VCaP (cell line): Measurements from ENCODE around the gene TM4SF1.

Source experiments
- H3K27ac ChIP-seq: fragments of 450-650 bp; 2 replicates; pipeline ENCODE4 v1.5.1; 2017
- TF ChIP-seq, protein P1 (sequence below): fragments of 450-650 bp; conservative IDR thresholded peaks from 2 replicates; pipeline ENCODE4 v1.5.1; 2017; ENCODE audit warnings: mild to moderate bottlenecking, moderate library complexity

The TM4SF1 gene

GRCh38 chr3:149395107-149396089, 17.9 kb upstream of the TM4SF1 start:
- TF ChIP-seq, protein P1, sequence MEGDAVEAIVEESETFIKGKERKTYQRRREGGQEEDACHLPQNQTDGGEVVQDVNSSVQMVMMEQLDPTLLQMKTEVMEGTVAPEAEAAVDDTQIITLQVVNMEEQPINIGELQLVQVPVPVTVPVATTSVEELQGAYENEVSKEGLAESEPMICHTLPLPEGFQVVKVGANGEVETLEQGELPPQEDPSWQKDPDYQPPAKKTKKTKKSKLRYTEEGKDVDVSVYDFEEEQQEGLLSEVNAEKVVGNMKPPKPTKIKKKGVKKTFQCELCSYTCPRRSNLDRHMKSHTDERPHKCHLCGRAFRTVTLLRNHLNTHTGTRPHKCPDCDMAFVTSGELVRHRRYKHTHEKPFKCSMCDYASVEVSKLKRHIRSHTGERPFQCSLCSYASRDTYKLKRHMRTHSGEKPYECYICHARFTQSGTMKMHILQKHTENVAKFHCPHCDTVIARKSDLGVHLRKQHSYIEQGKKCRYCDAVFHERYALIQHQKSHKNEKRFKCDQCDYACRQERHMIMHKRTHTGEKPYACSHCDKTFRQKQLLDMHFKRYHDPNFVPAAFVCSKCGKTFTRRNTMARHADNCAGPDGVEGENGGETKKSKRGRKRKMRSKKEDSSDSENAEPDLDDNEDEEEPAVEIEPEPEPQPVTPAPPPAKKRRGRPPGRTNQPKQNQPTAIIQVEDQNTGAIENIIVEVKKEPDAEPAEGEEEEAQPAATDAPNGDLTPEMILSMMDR = no peak

GRCh38 chr3:149393345-149394160, 16.1 kb upstream of the TM4SF1 start:
- TF ChIP-seq, protein P1 = peak; percentile 90
- no peak overlapping the region; the same call in 1 of the 2 replicates for H3K27ac ChIP-seq

More at GRCh38 chr3:149395107-149396089, 17.9 kb upstream of the TM4SF1 start:
- H3K27ac ChIP-seq = peak overlapping the region; percentile 64

- H3K27ac ChIP-seq = no peak overlapping the region
- TF ChIP-seq, protein P1 = no peak
Observed at GRCh38 chr3:149391960-149392359, 14.5 kb upstream of the TM4SF1 start.

DNA sequence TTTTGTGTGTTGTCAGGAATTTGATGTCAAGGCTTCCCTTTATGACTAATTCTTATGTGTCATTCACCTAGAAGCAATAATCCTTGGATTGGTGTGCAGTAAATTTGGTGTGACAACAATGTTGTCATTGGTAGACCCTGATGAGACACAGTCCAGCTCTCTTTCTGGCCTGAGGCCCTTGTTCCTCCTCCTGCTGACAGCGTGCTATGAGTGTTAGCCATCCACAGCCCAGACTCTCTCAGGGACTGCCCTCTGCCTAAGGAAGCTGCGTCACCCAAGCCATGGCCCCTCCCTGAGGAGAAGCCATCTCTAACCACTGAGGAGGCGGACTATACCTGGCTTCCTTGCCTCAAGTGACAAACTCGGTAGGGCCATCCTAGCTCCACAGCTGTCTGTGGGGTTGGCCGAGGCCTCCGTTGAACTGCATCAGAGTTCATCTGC, 13.3 kb upstream of the TM4SF1 start:
- H3K27ac ChIP-seq = no peak overlapping the region
- TF ChIP-seq, protein P1 = no peak

DNA sequence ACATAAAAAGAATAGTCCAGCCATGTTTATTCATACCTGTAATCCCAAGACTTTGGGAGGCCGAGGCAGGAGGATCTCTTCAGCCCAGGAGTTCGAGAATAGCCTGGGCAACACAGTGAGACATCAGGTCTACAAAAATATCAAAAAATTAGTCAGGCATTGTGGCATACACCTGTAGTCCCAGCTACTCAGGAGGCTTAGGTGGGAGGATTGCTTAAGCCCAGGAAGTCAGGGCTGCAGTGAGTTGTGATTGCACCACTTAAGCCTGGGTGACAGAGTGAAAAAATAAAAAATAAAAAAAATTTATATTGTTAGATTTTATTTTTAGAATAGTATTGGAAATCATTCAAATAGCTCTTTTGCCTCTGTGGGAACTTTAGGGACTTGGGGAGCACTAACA, 12.8 kb upstream of the TM4SF1 start:
- no peak overlapping the region for H3K27ac ChIP-seq
- TF ChIP-seq, protein P1 = no peak

DNA sequence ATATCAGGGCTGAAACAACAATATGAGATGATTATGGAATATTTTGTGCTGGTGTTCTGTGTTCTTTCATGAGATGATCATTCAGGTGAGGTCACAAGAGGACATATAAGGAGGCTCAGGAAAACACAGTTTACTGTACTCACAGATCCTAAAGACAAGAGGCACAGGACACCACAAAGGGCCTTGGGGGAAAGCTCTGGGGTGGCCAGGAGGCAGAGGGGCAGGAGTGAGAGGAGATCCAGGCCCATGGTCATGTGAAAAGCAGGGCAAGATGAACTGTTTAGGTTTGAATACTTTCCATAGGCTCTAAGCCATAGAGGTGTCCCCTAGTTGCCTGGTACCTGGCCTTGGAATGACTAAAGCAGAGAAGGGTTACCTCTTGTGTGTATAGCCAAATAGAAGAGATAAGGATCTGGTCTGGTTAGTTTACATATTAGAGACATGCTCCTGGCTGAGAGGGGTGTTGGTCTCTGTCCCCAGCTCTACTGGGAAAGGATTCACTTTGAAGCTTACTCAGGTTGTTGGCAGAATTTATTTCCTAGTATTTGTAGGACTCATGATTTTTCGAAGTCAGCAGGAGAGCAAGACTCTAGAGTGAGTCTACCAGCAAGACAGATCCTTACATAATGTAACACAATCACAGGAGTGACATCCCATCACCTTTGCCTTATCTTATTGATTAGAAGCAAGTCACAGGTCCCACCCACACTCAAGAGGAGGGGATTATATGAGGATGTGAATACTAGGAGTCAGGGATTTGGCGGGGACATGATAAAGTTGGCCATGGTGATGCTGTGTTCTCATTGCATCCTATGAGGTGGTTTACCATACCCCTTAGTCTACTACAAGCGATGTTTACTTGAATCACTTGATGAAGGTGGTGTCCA, 11.3 kb upstream of the TM4SF1 start:
- TF ChIP-seq, protein P1 = no peak
- H3K27ac ChIP-seq = peak overlapping the region; percentile 42
